Smooth muscle cell (in vitro differentiated cells): ENCODE measurements around the gene NFKBIZ. TPM values are rescaled to one million over a fixed set of nuclear protein-coding genes. Genes with fewer than 3 reads are reported as not detected.

Experiments used
- DNase-seq: peaks from one replicate; lab custom pipeline; 2025; ENCODE audit not compliant: unreplicated experiment; lab: John Stamatoyannopoulos, UW
- H2AFZ ChIP-seq: fragments of 200-600 bp; sonication (generic); 2 replicates; pipeline ENCODE4 v1.6.0; 2016; ENCODE audit warnings: antibody characterized with exemption, low read depth, mild to moderate bottlenecking
- H3F3A ChIP-seq: fragments of 200-600 bp; sonication (generic); 2 replicates; pipeline ENCODE4 v1.6.0; 2017; ENCODE audit warnings: antibody characterized with exemption, low read depth
- H3K27ac ChIP-seq: fragments of 200-600 bp; sonication (generic); 2 replicates; pipeline ENCODE4 v1.5.1; 2016; ENCODE audit warnings: low read depth, mild to moderate bottlenecking
- H3K27me3 ChIP-seq: fragments of 200-600 bp; sonication (generic); 2 replicates; pipeline ENCODE4 v1.6.1; 2016; ENCODE audit warnings: low read depth, mild to moderate bottlenecking
- H3K36me3 ChIP-seq: fragments of 200-600 bp; sonication (generic); 2 replicates; pipeline ENCODE4 v1.5.1; 2016; ENCODE audit warnings: low read depth
- H3K4me1 ChIP-seq: fragments of 200-600 bp; sonication (generic); 2 replicates; pipeline ENCODE4 v1.5.1; 2016; ENCODE audit warnings: low read depth
- H3K4me2 ChIP-seq: fragments of 200-600 bp; sonication (generic); 2 replicates; pipeline ENCODE4 v1.6.0; 2016; ENCODE audit warnings: mild to moderate bottlenecking
- H3K4me3 ChIP-seq: fragments of 200-600 bp; sonication (generic); 2 replicates; pipeline ENCODE4 v1.5.1; 2016; ENCODE audit warnings: mild to moderate bottlenecking
- H3K79me2 ChIP-seq: fragments of 200-600 bp; sonication (generic); 2 replicates; pipeline ENCODE4 v1.6.0; 2016; ENCODE audit warnings: low read depth, mild to moderate bottlenecking
- H3K9ac ChIP-seq: fragments of 200-600 bp; sonication (generic); 2 replicates; pipeline ENCODE4 v1.6.0; 2016; ENCODE audit warnings: low read depth
- H3K9me3 ChIP-seq: fragments of 200-600 bp; sonication (generic); replicated peaks from 2 replicates; pipeline ENCODE4 v1.5.1; 2016; ENCODE audit warnings: low read depth
- H4K20me1 ChIP-seq: fragments of 200-600 bp; sonication (generic); 2 replicates; pipeline ENCODE4 v1.6.0; 2016; ENCODE audit warnings: low read depth
- CTCF ChIP-seq: fragments of 200-600 bp; sonication (generic); IDR thresholded peaks from 2 replicates; pipeline ENCODE4 v1.5.1; 2017; ENCODE audit warnings: borderline replicate concordance, mild to moderate bottlenecking, antibody characterized with exemption; ENCODE audit not compliant: insufficient read depth, poor library complexity, severe bottlenecking
- WGBS: methylation state at CpG from one replicate; pipeline ENCODE4 v1.1.7; 2016; ENCODE audit warnings: low lambda C conversion rate; 5-methylcytosine and 5-hydroxymethylcytosine counted together
- polyA plus RNA-seq: library from polyadenylated mRNA; unstranded; fragments of >200 nt; fragmentation: Nextera tagmentation; extraction: Ambion mirVana; gene quantifications from 2 replicates; pipeline ENCODE4 v1.2.1, GENCODE V29; 2016
- total RNA-seq: library from RNA; depleted of rRNA; stranded (reverse); fragments of >200 nt; gene quantifications from 2 replicates; pipeline ENCODE4 v1.2.3, GENCODE V29; 2014

The NFKBIZ gene
- total and polyA plus RNA-seq, 2 experiments from 2014 or later = 236 to 306 TPM

DNA sequence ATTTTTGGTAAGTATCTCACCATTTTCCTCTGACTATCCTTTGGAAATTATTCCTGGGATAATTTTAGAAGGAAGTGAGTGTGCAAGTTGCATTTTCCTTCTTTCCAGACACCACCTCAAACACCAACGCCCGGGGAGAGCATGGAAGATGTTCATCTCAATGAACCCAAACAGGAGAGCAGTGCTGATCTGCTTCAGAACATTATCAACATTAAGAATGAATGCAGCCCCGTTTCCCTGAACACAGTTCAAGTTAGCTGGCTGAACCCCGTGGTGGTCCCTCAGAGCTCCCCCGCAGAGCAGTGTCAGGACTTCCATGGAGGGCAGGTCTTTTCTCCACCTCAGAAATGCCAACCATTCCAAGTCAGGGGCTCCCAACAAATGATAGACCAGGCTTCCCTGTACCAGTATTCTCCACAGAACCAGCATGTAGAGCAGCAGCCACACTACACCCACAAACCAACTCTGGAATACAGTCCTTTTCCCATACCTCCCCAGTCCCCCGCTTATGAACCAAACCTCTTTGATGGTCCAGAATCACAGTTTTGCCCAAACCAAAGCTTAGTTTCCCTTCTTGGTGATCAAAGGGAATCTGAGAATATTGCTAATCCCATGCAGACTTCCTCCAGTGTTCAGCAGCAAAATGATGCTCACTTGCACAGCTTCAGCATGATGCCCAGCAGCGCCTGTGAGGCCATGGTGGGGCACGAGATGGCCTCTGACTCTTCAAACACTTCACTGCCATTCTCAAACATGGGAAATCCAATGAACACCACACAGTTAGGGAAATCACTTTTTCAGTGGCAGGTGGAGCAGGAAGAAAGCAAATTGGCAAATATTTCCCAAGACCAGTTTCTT lies 3.9 kb downstream of the NFKBIZ start:
- peak overlapping the region; percentile 88 for H3K4me2 ChIP-seq
- H4K20me1 ChIP-seq = peaks cover 88% of the 10 kb centered on the region
- 95% methylated on average over 8 of the region's 8 CpGs for WGBS
- H3K36me3 ChIP-seq = peaks cover 50% of the 10 kb centered on the region
- peak overlapping the region; percentile 1 for H3K9ac ChIP-seq
- H3K27ac ChIP-seq = peak overlapping the region; percentile 90
- peaks cover 10% of the 10 kb centered on the region for H3K4me1 ChIP-seq
- peaks cover 69% of the 10 kb centered on the region for H3K79me2 ChIP-seq
- H3K9me3 ChIP-seq = no peaks in the 10 kb centered on the region
- no peak for TF ChIP-seq CTCF
- no peaks in the 10 kb centered on the region for H3K27me3 ChIP-seq
- peaks cover 76% of the 10 kb centered on the region for H3F3A ChIP-seq
- H2AFZ ChIP-seq = no peak overlapping the region
- H3K4me3 ChIP-seq = peak overlapping the region; percentile 96
- DNase-seq = no peak

DNA sequence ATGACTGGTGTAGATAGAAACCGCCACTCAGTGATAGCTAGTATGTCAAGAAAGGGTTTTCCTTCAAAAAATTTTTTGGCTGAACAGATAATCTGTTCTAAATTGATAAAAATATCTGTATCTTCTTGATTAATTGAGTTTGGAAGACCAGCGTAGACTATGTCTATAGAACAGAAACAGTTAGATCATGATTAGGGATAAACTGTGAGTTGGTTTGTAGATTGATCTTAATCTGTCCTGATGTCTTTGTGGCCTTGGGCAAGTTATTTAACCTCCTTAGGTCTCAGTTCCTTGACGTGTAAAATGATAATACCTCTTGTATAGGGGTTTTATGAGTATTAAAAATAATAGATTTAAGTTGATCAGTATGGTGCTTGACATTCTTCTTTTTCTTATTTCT lies 4.7 kb downstream of the NFKBIZ start:
- Histone ChIP-seq H3K9ac (peak overlapping the region; percentile 1), H3K79me2 (peaks cover 69% of the 10 kb centered on the region), H3K4me2 (peak overlapping the region; percentile 88), H3K4me1 (peaks cover 4% of the 10 kb centered on the region), H3K9me3 (no peaks in the 10 kb centered on the region), H3F3A (peaks cover 79% of the 10 kb centered on the region), H3K27ac (peak overlapping the region; percentile 90), H3K4me3 (peak overlapping the region; percentile 96), H2AFZ (no peak overlapping the region), H4K20me1 (peaks cover 96% of the 10 kb centered on the region), H3K36me3 (peaks cover 57% of the 10 kb centered on the region), H3K27me3 (no peaks in the 10 kb centered on the region)
- no peak for TF ChIP-seq CTCF
- DNase-seq = no peak
- 90% methylated on average over 3 of the region's 3 CpGs for WGBS

GRCh38 chr3:101854608-101855304 lies 5.4 kb downstream of the NFKBIZ start:
- Histone ChIP-seq H2AFZ (no peak overlapping the region), H4K20me1 (peaks cover 100% of the 10 kb centered on the region), H3K36me3 (peaks cover 64% of the 10 kb centered on the region), H3K4me1 (peaks cover 4% of the 10 kb centered on the region), H3K9ac (no peak overlapping the region), H3K4me3 (peak overlapping the region; percentile 96), H3K9me3 (no peaks in the 10 kb centered on the region), H3K27me3 (no peaks in the 10 kb centered on the region), H3K27ac (peak overlapping the region; percentile 90), H3K4me2 (peak overlapping the region; percentile 88), H3K79me2 (peaks cover 65% of the 10 kb centered on the region), H3F3A (peaks cover 85% of the 10 kb centered on the region)
- TF ChIP-seq CTCF = no peak
- no peak for DNase-seq
- WGBS = 94% methylated on average over 2 of the region's 2 CpGs
